Erythroblast (primary cell): ENCODE data around the gene ZNF133.

Source experiments
- GATA1 ChIP-seq: IDR thresholded peaks from 2 replicates; pipeline ENCODE4 v1.6.1; 2011; ENCODE audit warnings: low read depth, mild to moderate bottlenecking, control low read depth, low read length, moderate library complexity
- POLR2A ChIP-seq: IDR thresholded peaks from 2 replicates; pipeline ENCODE4 v1.6.1; 2011; ENCODE audit warnings: mild to moderate bottlenecking, low read length

DNA sequence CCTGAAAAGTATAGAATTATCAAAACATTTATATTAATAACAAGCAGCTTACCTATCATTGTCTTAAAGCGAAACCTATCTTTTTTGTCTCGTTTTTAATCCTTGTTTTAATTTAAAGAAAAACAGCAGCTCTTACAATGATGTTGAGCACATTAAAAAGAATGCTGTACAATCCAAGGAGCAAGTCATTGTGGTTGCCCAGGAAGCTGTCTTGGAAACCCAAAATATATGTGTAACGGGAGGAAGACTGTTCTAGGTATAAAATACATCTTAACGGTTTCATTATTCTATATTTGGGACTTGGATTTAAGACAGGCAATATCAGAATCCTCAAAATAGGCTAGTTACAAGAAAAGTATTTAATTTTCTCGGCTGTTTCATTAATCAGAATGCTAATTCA is 21.7 kb downstream of the ZNF133 start:
- TF ChIP-seq POLR2A (no peak), GATA1 (no peak)
